Endothelial cell (in vitro differentiated cells): Measurements from ENCODE around the gene NAA38. TPM values are rescaled to one million over a fixed set of nuclear protein-coding genes. Genes with fewer than 3 reads are reported as not detected.

Experiments used
- DNase-seq: peaks from one replicate; pipeline ENCODE4 v3.0.0; 2021; ENCODE audit warnings: low spot score
- H3K27ac Mint-ChIP-seq: one replicate; pipeline ENCODE4 v1.8.0; 2021; ENCODE audit warnings: mixed read lengths, inconsistent platforms; ENCODE audit not compliant: unreplicated experiment
- H3K27me3 Mint-ChIP-seq: one replicate; pipeline ENCODE4 v1.8.0; 2021; ENCODE audit warnings: mild to moderate bottlenecking, moderate library complexity, mixed read lengths, inconsistent platforms; ENCODE audit not compliant: unreplicated experiment
- H3K36me3 Mint-ChIP-seq: one replicate; pipeline ENCODE4 v1.8.0; 2021; ENCODE audit warnings: mild to moderate bottlenecking, low read depth, mixed read lengths, inconsistent platforms; ENCODE audit not compliant: unreplicated experiment
- H3K4me1 Mint-ChIP-seq: one replicate; pipeline ENCODE4 v1.8.0; 2021; ENCODE audit warnings: mild to moderate bottlenecking, mixed read lengths, inconsistent platforms; ENCODE audit not compliant: unreplicated experiment
- H3K4me3 Mint-ChIP-seq: one replicate; pipeline ENCODE4 v1.8.0; 2021; ENCODE audit warnings: mild to moderate bottlenecking, mixed read lengths, inconsistent platforms; ENCODE audit not compliant: unreplicated experiment
- H3K9me3 Mint-ChIP-seq: one replicate; pipeline ENCODE4 v1.8.0; 2021; ENCODE audit warnings: mixed read lengths, inconsistent platforms; ENCODE audit not compliant: unreplicated experiment
- CTCF ChIP-seq: fragments of 200-600 bp; sonication (generic); IDR thresholded peaks from one replicate; pipeline ENCODE4 v1.5.0; 2021; ENCODE audit warnings: antibody characterized with exemption; ENCODE audit not compliant: unreplicated experiment
- total RNA-seq: library from RNA; stranded (reverse); fragmentation: NEBNext Ultra II Directional; extraction: Animal tissue kit (Norgen Biotek cat#: 25700); gene quantifications from one replicate; pipeline ENCODE4 v1.2.1, GENCODE V29; 2021; ENCODE audit not compliant: unreplicated experiment

Gene NAA38
- total RNA-seq, 1 donor from 2014 or later = 97.9 TPM

DNA sequence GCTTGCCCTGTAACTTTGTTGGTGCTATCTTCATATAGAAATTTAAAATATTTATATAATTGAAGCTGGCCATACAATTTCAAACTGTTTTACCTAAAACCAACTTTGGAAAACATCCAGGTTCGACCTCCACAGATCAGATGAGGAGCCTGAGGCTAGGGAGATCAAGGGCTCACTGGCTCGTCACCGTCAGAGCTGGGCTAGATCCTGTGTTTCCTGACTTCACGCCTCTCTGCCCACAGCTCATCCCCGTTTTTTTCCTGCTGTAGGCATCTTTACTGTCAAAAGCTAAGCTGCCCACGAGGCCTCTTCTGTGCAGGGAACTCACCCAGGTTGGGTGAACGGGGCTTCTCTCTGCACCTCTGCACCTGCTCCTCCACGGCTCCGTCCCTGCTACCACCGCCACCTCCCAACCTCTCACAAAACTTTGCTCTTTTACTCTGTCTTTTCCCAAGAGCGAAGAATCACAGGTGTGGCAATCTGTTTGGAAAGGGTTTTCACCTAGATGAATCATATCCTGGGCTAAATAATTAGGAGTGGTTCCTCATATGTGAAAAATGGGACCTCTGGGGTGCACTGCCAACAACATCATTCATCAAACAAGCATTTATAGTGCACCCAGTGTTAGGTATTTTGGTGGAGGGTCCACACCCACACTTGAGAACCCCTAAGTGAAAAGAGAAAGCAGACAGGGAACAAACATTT is 48.1 kb downstream of the NAA38 start:
- no peak for DNase-seq
- Mint-ChIP-seq H3K4me1 (no peaks in the 10 kb centered on the region), H3K9me3 (no peaks in the 10 kb centered on the region), H3K27ac (no peak overlapping the region), H3K4me3 (no peak overlapping the region), H3K27me3 (peaks cover 3% of the 10 kb centered on the region), H3K36me3 (no peaks in the 10 kb centered on the region)
- no peak for TF ChIP-seq CTCF

GRCh38 chr17:7807206-7807605 is 50.2 kb downstream of the NAA38 start:
- no peak for TF ChIP-seq CTCF
- H3K27me3 Mint-ChIP-seq = peaks cover 3% of the 10 kb centered on the region
- H3K9me3 Mint-ChIP-seq = no peaks in the 10 kb centered on the region
- no peaks in the 10 kb centered on the region for H3K36me3 Mint-ChIP-seq
- no peak overlapping the region for H3K27ac Mint-ChIP-seq
- H3K4me3 Mint-ChIP-seq = no peak overlapping the region
- H3K4me1 Mint-ChIP-seq = peaks cover 5% of the 10 kb centered on the region
- no peak for DNase-seq

Other genes starting within 250 kb of the NAA38 start
- 37.9 TPM for gene FXR2, start 242.7 kb downstream of the NAA38 start, total RNA-seq
- 100 TPM for gene SAT2, start 229.7 kb downstream of the NAA38 start, total RNA-seq
- gene SHBG, start 227.4 kb downstream of the NAA38 start, total RNA-seq = 0.95 TPM
- gene ATP1B2, start 206.6 kb downstream of the NAA38 start, total RNA-seq = 10.4 TPM
- gene TP53, start 170.1 kb downstream of the NAA38 start, total RNA-seq = 95.5 TPM
- gene WRAP53, start 169.1 kb downstream of the NAA38 start, total RNA-seq = 21.3 TPM
- 61.9 TPM for gene EFNB3, start 152.4 kb downstream of the NAA38 start, total RNA-seq
- gene DNAH2, start 139.8 kb downstream of the NAA38 start, total RNA-seq = 0.72 TPM
- 47.4 TPM for gene KDM6B, start 23.3 kb downstream of the NAA38 start, total RNA-seq
- gene TMEM88, start 2.5 kb downstream of the NAA38 start, total RNA-seq = 13.6 TPM
- gene CYB5D1, start 444 bp upstream of the NAA38 start, total RNA-seq = 6.4 TPM
- gene CHD3, start 31.2 kb upstream of the NAA38 start, total RNA-seq = 133 TPM
- 0.77 TPM for gene RNF227, start 58.7 kb upstream of the NAA38 start, total RNA-seq
- 1.6 TPM for gene KCNAB3, start 72.3 kb upstream of the NAA38 start, total RNA-seq
- 171 TPM for gene TRAPPC1, start 74.4 kb upstream of the NAA38 start, total RNA-seq
- 32.6 TPM for gene CNTROB, start 74.6 kb upstream of the NAA38 start, total RNA-seq
- gene GUCY2D, start 145.1 kb upstream of the NAA38 start, total RNA-seq = not detected
- gene ALOX15B, start 181.5 kb upstream of the NAA38 start, total RNA-seq = 0.13 TPM
- 1.7 TPM for gene ALOX12B, start 230.2 kb upstream of the NAA38 start, total RNA-seq